Prostate gland (tissue), 2 donors: ENCODE results near the gene LTF. TPM values are rescaled to one million over a fixed set of nuclear protein-coding genes. Genes with fewer than 3 reads are reported as not detected.

Experiments
- DNase-seq: peaks from one replicate; pipeline ENCODE4 v3.0.0-alpha.2; 2019; ENCODE audit warnings: low spot score
- H3K27ac ChIP-seq, 2 donors: fragments of 200-600 bp; sonication (generic); 2 replicates each; pipeline ENCODE4 v1.5.1; 2017 to 2019
- H3K27me3 ChIP-seq: fragments of 200-600 bp; sonication (generic); replicated peaks from 2 replicates; pipeline ENCODE4 v1.5.1; 2019; ENCODE audit not compliant: insufficient read depth
- H3K36me3 ChIP-seq, 2 donors: fragments of 200-600 bp; sonication (generic); 1 replicate in 1 of 2; 2 replicates in 1 of 2; pipeline versions ENCODE4 v1.5.1 to v1.8.1; 2017 to 2019
- H3K4me1 ChIP-seq: fragments of 200-600 bp; sonication (generic); replicated peaks from 2 replicates; pipeline ENCODE4 v1.5.1; 2019
- H3K4me3 ChIP-seq, 2 donors: fragments of 200-600 bp; sonication (generic); 2 replicates each; pipeline ENCODE4 v1.5.1; 2017 to 2019
- H3K9me3 ChIP-seq: fragments of 200-600 bp; sonication (generic); 2 replicates; pipeline ENCODE4 v1.5.1; 2017
- CTCF ChIP-seq, 4 experiments: fragments of 200-600 bp in 2 of 4; fragments of 450-650 bp in 2 of 4; sonication (generic) in 2 of 4; IDR thresholded peaks; 1 replicate in 3 of 4; 2 replicates in 1 of 4; pipeline ENCODE4 v1.5.1; 2016 to 2019; ENCODE audit warnings: antibody characterized with exemption in 4 of 4, mild to moderate bottlenecking in 2 of 4, moderate library complexity in 2 of 4
- POLR2A ChIP-seq: fragments of 450-650 bp; IDR thresholded peaks from one replicate; pipeline ENCODE4 v1.6.1; 2016; ENCODE audit warnings: antibody characterized with exemption, mild to moderate bottlenecking
- POLR2AphosphoS5 ChIP-seq: sonication (generic); formaldehyde crosslinking; IDR thresholded peaks from one replicate; pipeline ENCODE4 v1.6.1; 2017; ENCODE audit warnings: antibody characterized with exemption
- WGBS: methylation state at CpG from one replicate; pipeline ENCODE4 v1.1.5; 2018; 5-methylcytosine and 5-hydroxymethylcytosine counted together
- intact Hi-C: fragments of 100-400 bp; cut with DNase I; formaldehyde crosslinking; loops from one replicate; pipeline ENCODE4 v1.14.2; 2022
- total RNA-seq, 2 donors: library from RNA; depleted of rRNA; stranded (reverse); fragments of >200 nt; gene quantifications; one replicate each; pipeline ENCODE4 v1.1.0, GENCODE V29; 2016

LTF gene
- total RNA-seq, 2 donors from 2014 or later, result 22.6 to 130 TPM

DNA sequence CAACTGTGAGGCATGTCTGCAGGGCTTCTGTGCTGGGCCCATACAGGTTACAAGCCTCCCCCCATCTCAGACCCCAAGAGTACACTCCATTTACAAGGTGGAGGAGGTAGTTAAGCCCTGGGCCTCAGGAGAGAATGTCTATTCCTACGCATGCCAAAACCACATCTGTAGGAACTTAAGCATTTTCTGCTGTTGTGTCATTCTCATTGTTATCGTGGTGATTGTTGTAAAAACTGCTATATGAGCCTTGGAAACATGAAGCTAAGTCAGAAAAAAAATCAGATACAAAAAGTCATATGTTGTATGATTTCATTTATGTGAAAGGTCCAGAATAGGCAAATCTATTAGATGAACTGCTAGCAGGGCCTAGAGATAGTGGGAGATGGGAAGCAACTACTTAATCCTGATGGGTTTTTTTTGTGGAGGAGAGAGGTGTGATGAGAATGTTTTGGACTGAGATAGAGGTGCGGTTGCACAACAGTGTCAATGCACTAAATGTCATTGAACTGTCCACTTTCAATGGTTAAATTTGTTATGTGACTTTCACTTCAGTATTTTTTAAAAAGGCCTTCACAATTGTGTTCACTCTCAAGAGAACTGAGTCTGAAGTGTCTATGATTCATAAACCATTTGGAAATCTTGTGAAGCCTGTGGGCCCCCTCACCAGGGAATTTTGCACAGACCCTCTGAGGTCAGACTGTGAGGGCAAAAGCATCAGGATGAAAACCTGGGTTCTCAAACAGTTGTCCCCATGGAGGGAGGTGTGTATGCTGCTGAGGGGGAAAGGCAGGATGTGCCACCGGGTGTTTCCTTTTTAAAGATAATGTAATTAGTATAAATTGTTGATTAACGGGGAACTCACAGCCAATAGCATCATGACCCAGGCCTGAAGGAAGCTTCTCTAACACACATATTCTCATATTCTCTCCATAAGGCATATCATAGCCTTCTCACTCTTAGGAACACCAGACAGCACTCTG, 36.2 kb upstream of the LTF start:
- Histone ChIP-seq H3K4me3 (no peak overlapping the region), H3K27me3 (no peaks in the 10 kb centered on the region), H3K36me3 (no peaks in the 10 kb centered on the region), H3K4me1 (no peaks in the 10 kb centered on the region), H3K9me3 (no peaks in the 10 kb centered on the region), H3K27ac (no peak overlapping the region)
- DNase-seq, result no peak
- WGBS, result 72% methylated on average over 5 of the region's 5 CpGs
- no peak for TF ChIP-seq POLR2AphosphoS5
- TF ChIP-seq CTCF (IDR thresholded peaks at IDR 0.05), result no peak
- no peak for TF ChIP-seq POLR2A
- intact Hi-C loops, result no loop called here

DNA sequence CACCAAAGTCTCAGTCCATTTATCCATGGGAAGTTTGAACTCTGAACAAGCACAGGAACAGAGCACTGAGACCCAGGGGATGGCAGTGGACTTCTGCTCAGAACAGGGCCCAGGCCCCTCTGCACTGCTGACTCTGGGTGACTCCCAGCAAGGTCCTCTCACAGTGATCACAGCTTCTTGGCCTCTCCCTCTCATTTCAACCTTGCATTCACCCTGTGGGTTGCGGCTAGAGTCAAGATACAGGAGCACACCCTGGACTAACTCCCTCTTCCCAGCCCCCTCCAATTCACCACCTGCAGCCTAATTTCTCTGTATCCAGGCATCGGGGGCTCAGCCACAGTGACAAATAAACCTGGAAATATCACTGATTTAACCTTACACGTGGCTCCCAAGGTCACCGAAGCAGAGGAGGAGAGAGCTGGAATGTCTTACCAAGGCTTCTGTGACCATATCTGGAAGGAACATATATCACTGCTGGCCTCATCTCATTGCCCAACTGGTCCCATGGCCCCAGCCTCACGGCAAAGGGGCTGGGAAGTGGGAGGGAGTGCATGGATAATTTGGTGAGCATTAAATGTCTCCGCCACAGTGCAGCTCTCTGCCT, 34.3 kb upstream of the LTF start:
- Histone ChIP-seq H3K27ac (no peak overlapping the region), H3K36me3 (no peaks in the 10 kb centered on the region), H3K27me3 (no peaks in the 10 kb centered on the region), H3K9me3 (no peaks in the 10 kb centered on the region), H3K4me3 (no peak overlapping the region), H3K4me1 (no peaks in the 10 kb centered on the region)
- DNase-seq, result no peak
- TF ChIP-seq CTCF (IDR thresholded peaks at IDR 0.05), result no peak
- no peak for TF ChIP-seq POLR2AphosphoS5
- no peak for TF ChIP-seq POLR2A
- intact Hi-C loops, result no loop called here
- 93% methylated on average over 6 of the region's 6 CpGs for WGBS

- Histone ChIP-seq H3K4me1 (no peaks in the 10 kb centered on the region), H3K27me3 (no peaks in the 10 kb centered on the region), H3K9me3 (no peaks in the 10 kb centered on the region), H3K27ac (no peak within 1 kb of the TSS), H3K4me3 (no peak within 1 kb of the TSS), H3K36me3 (no peaks in the 10 kb centered on the region)
- TF ChIP-seq POLR2A, result no peak
- TF ChIP-seq POLR2AphosphoS5, result no peak
- TF ChIP-seq CTCF (IDR thresholded peaks at IDR 0.05), result no peak
- intact Hi-C loops, result no loop called here
- no peak for DNase-seq
- 85% methylated on average over 9 of the region's 9 CpGs for WGBS
These were observed 33.0 kb upstream of the LTF start, which contains the start of gene RTP3 for GRCh38 chr3:46497556-46498265. Gene RTP3 (plus strand): TSS chr3:46497976. CDS start chr3:46498063, 87 bp downstream.

GRCh38 chr3:46496746-46497555, 32.2 kb upstream of the LTF start:
- no peak for DNase-seq
- no peak for TF ChIP-seq POLR2AphosphoS5
- TF ChIP-seq CTCF (IDR thresholded peaks at IDR 0.05), result peak in 1 of 4 experiments; percentile 6
- no peaks in the 10 kb centered on the region for H3K27me3 ChIP-seq

More at GRCh38 chr3:46496746-46497555, 32.2 kb upstream of the LTF start:
- no peak overlapping the region for H3K4me3 ChIP-seq
- no peaks in the 10 kb centered on the region for H3K9me3 ChIP-seq
- H3K27ac ChIP-seq, result no peak overlapping the region
- intact Hi-C loops, result no loop called here
- no peaks in the 10 kb centered on the region for H3K36me3 ChIP-seq
- WGBS, result 72% methylated on average over 9 of the region's 9 CpGs
- no peaks in the 10 kb centered on the region for H3K4me1 ChIP-seq
